Neutrophil (primary cell): ENCODE data around the gene DDIT4L.

Experiments
- H3K27ac ChIP-seq: fragments of 200-600 bp; sonication (generic); 2 replicates; pipeline ENCODE4 v1.5.1; 2016; ENCODE audit warnings: mild to moderate bottlenecking, moderate library complexity
- H3K27me3 ChIP-seq: fragments of 200-600 bp; sonication (generic); 2 replicates; pipeline ENCODE4 v1.6.0; 2016; ENCODE audit warnings: mild to moderate bottlenecking
- H3K36me3 ChIP-seq: fragments of 200-600 bp; sonication (generic); 2 replicates; pipeline ENCODE4 v1.5.1; 2017
- H3K4me1 ChIP-seq, 2 experiments: fragments of 200-600 bp in 1 of 2; sonication (generic) in 1 of 2; 1 replicate in 1 of 2; 2 replicates in 1 of 2; pipeline versions ENCODE4 v1.5.1 to v1.6.1; 2013 to 2016; ENCODE audit warnings: low read depth in 1 of 2, low read length in 1 of 2, mild to moderate bottlenecking in 1 of 2, moderate library complexity in 1 of 2; ENCODE audit not compliant: control insufficient read depth in 1 of 2, insufficient read depth in 1 of 2
- H3K4me3 ChIP-seq, 2 experiments: fragments of 200-600 bp in 1 of 2; sonication (generic) in 1 of 2; 1 replicate in 1 of 2; 2 replicates in 1 of 2; pipeline ENCODE4 v1.5.1; 2013 to 2016; ENCODE audit warnings: low read depth in 1 of 2, low read length in 1 of 2, mild to moderate bottlenecking in 1 of 2, moderate library complexity in 1 of 2
- H3K9me3 ChIP-seq: fragments of 200-600 bp; sonication (generic); 2 replicates; pipeline ENCODE4 v1.5.1; 2016
- CTCF ChIP-seq: fragments of 200-600 bp; sonication (generic); IDR thresholded peaks from 2 replicates; pipeline ENCODE4 v1.5.1; 2016; ENCODE audit warnings: antibody characterized with exemption

Gene DDIT4L

GRCh38 chr4:100187781-100188180 is 2.5 kb downstream of the DDIT4L start:
- H3K27ac ChIP-seq, result no peak overlapping the region
- H3K4me1 ChIP-seq, result peaks cover 12 to 16% of the 10 kb centered on the region in 2 experiments
- H3K27me3 ChIP-seq, result peaks cover 62% of the 10 kb centered on the region
- no peak overlapping the region for H3K4me3 ChIP-seq
- no peaks in the 10 kb centered on the region for H3K36me3 ChIP-seq
- H3K9me3 ChIP-seq, result no peaks in the 10 kb centered on the region
- no peak for TF ChIP-seq CTCF

- Histone ChIP-seq H3K9me3 (no peaks in the 10 kb centered on the region), H3K27me3 (peaks cover 32% of the 10 kb centered on the region), H3K27ac (no peak overlapping the region), H3K4me3 (no peak overlapping the region), H3K4me1 (peaks cover 1 to 8% of the 10 kb centered on the region in 2 experiments), H3K36me3 (no peaks in the 10 kb centered on the region)
- no peak for TF ChIP-seq CTCF
These were observed 5.5 kb downstream of the DDIT4L start for GRCh38 chr4:100184787-100185186.

GRCh38 chr4:100177855-100178254 is 12.4 kb downstream of the DDIT4L start:
- no peak overlapping the region for H3K4me3 ChIP-seq
- TF ChIP-seq CTCF, result no peak
- H3K36me3 ChIP-seq, result no peaks in the 10 kb centered on the region
- no peaks in the 10 kb centered on the region for H3K27me3 ChIP-seq
- no peaks in the 10 kb centered on the region for H3K4me1 ChIP-seq
- H3K27ac ChIP-seq, result no peak overlapping the region
- H3K9me3 ChIP-seq, result no peaks in the 10 kb centered on the region

GRCh38 chr4:100177126-100177525 is 13.1 kb downstream of the DDIT4L start:
- Histone ChIP-seq H3K4me1 (no peaks in the 10 kb centered on the region), H3K27ac (no peak overlapping the region), H3K9me3 (no peaks in the 10 kb centered on the region), H3K4me3 (no peak overlapping the region), H3K36me3 (no peaks in the 10 kb centered on the region), H3K27me3 (no peaks in the 10 kb centered on the region)
- no peak for TF ChIP-seq CTCF

- Histone ChIP-seq H3K4me1 (peaks cover 0 to 8% of the 10 kb centered on the region in 2 experiments), H3K36me3 (no peaks in the 10 kb centered on the region), H3K27me3 (no peaks in the 10 kb centered on the region), H3K27ac (no peak overlapping the region), H3K4me3 (no peak overlapping the region), H3K9me3 (no peaks in the 10 kb centered on the region)
- TF ChIP-seq CTCF, result no peak
These were observed 14.4 kb downstream of the DDIT4L start for GRCh38 chr4:100175858-100176257.

GRCh38 chr4:100174985-100175383 is 15.3 kb downstream of the DDIT4L start:
- Histone ChIP-seq H3K9me3 (no peaks in the 10 kb centered on the region), H3K4me3 (no peak overlapping the region), H3K27ac (no peak overlapping the region), H3K27me3 (no peaks in the 10 kb centered on the region), H3K4me1 (peaks cover 0 to 13% of the 10 kb centered on the region in 2 experiments), H3K36me3 (no peaks in the 10 kb centered on the region)
- no peak for TF ChIP-seq CTCF
